GM12873 (cell line): ENCODE data around the gene ITGB3BP.

Experiments
- TF ChIP-seq, protein P1 (sequence below): IDR thresholded peaks from 2 replicates; pipeline ENCODE4 v1.5.1; 2012; ENCODE audit warnings: low read depth, mild to moderate bottlenecking, moderate library complexity, low read length, control low read depth; ENCODE audit not compliant: insufficient read depth; ENCODE audit errors: missing control alignments

Gene ITGB3BP

DNA sequence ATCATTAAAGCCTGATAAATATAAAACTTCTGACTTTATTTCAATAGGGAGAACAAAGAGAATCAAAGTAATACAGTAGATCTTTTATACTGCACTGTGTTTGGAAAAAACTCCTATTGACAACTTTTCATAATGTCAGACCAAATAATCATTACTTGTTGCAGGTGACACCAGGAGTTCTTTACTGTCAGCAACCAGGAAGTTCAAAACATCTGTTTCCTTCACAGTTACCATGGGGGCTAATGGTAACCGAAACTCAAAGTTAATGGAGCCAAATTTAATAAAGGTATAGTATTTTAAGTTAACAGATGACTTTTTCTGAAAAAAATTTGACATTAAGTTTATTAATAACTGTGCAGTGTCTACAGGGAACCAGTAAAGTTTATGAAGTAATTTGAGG, 10.9 kb upstream of the ITGB3BP start:
- TF ChIP-seq, protein P1, sequence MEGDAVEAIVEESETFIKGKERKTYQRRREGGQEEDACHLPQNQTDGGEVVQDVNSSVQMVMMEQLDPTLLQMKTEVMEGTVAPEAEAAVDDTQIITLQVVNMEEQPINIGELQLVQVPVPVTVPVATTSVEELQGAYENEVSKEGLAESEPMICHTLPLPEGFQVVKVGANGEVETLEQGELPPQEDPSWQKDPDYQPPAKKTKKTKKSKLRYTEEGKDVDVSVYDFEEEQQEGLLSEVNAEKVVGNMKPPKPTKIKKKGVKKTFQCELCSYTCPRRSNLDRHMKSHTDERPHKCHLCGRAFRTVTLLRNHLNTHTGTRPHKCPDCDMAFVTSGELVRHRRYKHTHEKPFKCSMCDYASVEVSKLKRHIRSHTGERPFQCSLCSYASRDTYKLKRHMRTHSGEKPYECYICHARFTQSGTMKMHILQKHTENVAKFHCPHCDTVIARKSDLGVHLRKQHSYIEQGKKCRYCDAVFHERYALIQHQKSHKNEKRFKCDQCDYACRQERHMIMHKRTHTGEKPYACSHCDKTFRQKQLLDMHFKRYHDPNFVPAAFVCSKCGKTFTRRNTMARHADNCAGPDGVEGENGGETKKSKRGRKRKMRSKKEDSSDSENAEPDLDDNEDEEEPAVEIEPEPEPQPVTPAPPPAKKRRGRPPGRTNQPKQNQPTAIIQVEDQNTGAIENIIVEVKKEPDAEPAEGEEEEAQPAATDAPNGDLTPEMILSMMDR, result no peak

DNA sequence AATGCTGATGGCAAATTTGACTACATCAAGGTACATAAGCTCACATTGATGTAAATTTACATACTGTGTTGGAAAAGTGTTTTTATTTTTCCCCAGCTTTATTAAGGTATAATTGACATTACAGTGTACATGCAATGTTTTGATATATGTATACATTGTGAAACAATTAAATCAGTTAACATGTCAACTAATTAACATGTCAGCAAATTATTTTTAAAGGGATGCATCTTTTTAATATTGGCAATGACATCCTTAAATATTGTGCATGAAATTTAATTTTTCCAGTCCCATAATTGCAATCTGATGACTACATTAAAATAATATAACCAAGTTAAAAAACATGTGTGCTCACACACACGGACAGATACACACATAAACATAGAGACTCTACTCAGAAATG, 9.7 kb upstream of the ITGB3BP start:
- TF ChIP-seq, protein P1, result no peak

DNA sequence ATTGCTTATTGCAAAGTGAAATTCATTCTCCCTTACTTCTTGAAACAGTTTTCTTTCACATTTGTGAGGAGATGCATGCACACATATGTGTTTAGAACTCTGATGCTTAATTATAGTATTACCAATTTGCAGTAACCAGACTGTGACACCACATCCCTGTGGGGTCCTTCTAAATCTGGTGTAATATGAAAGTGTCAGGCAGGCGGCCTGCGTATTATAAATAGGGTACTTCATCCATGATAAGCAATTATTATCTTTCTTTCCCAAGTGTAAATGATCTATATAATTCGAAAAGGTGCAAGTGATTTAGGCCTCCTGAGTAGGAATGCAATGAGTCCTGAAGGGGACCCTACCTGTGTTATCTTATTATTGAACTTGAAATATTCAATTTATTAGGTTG, 1.2 kb upstream of the ITGB3BP start:
- TF ChIP-seq, protein P1, result no peak

GRCh38 chr1:63523738-63524137, 713 bp upstream of the ITGB3BP start:
- TF ChIP-seq, protein P1, result no peak

GRCh38 chr1:63516629-63517028, 6.4 kb downstream of the ITGB3BP start:
- TF ChIP-seq, protein P1, result no peak

DNA sequence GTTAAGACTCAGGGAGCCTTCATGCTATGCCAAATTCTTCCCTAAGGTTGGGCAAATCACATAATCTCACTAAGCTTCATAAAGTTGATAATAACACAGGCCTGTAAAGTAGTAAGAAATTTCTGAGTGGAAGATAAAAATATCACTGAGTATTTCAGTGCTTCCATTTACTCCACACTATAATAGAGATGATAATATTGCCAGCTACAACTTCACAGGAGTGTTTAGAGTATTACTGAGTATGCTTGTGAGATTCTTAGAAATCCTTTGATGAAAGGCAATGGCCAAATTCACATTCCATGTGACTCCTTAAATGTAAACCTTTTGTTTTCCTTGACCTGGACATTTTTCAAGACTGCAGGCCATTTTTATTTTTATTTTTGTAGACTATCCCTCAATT, 10.4 kb downstream of the ITGB3BP start:
- TF ChIP-seq, protein P1, result no peak

- TF ChIP-seq, protein P1, result no peak
Measured at GRCh38 chr1:63509718-63510117, 13.3 kb downstream of the ITGB3BP start.

GRCh38 chr1:63506782-63507181, 16.2 kb downstream of the ITGB3BP start:
- TF ChIP-seq, protein P1, result no peak
